Measurements from ENCODE around the gene CFAP161.

Gene CFAP161

GRCh38 chr15:81197255-81197630 lies 63.2 kb downstream of the CFAP161 start:
- no peaks in the 10 kb centered on the region for H3K36me3 Mint-ChIP-seq
- no peaks in the 10 kb centered on the region for H3K4me1 Mint-ChIP-seq (ENCODE audit: low read depth)
- no peaks in the 10 kb centered on the region for H3K9me3 Mint-ChIP-seq (ENCODE audit: low read depth)
- no peak overlapping the region for H3K27ac Mint-ChIP-seq
- H3K4me3 Mint-ChIP-seq, result no peak overlapping the region
- H3K27me3 Mint-ChIP-seq, result peaks cover 2% of the 10 kb centered on the region

GRCh38 chr15:81197688-81198281 lies 63.7 kb downstream of the CFAP161 start:
- H3K4me3 Mint-ChIP-seq, result no peak overlapping the region
- peaks cover 2% of the 10 kb centered on the region for H3K27me3 Mint-ChIP-seq
- H3K27ac Mint-ChIP-seq, result no peak overlapping the region
- H3K4me1 Mint-ChIP-seq (ENCODE audit: low read depth), result no peaks in the 10 kb centered on the region
- no peaks in the 10 kb centered on the region for H3K9me3 Mint-ChIP-seq (ENCODE audit: low read depth)
- no peaks in the 10 kb centered on the region for H3K36me3 Mint-ChIP-seq
